Keratinocyte (primary cell): ENCODE measurements around the gene MFRP. TPM values are rescaled to one million over a fixed set of nuclear protein-coding genes. Genes with fewer than 3 reads are reported as not detected.
A peak's percentile ranks its signal among the peaks of the same experiment; 100 is the strongest.

ENCODE experiments used
- DNase-seq: peaks from one replicate; pipeline ENCODE4 v3.0.0-alpha.2; 2011; ENCODE audit warnings: low read depth, missing footprints, low spot score
- FAIRE-seq: peaks from 2 replicates; lab custom pipeline; 2011; peaks lifted over from hg19 to GRCh38; lab: Jason Lieb, UNC
- H2AFZ ChIP-seq: 2 replicates; pipeline ENCODE4 v1.6.0; 2012; ENCODE audit warnings: low read length, control low read depth, inconsistent platforms; ENCODE audit not compliant: control insufficient read depth
- H3K27ac ChIP-seq: 2 replicates; pipeline ENCODE4 v1.5.1; 2011; ENCODE audit warnings: low read length; ENCODE audit not compliant: control insufficient read depth, insufficient read depth
- H3K27me3 ChIP-seq: 3 replicates; pipeline ENCODE4 v1.6.0; 2011; ENCODE audit warnings: low read length; ENCODE audit not compliant: control insufficient read depth, insufficient read depth; ENCODE audit errors: extremely low read depth
- H3K36me3 ChIP-seq, 2 experiments: 2 replicates in 1 of 2; 3 replicates in 1 of 2; pipeline ENCODE4 v1.5.1; 2011; ENCODE audit warnings: low read length in 2 of 2, mild to moderate bottlenecking in 1 of 2; ENCODE audit not compliant: control insufficient read depth in 2 of 2, insufficient read depth in 2 of 2; ENCODE audit errors: extremely low read depth in 1 of 2
- H3K4me1 ChIP-seq: 3 replicates; pipeline ENCODE4 v1.5.1; 2011; ENCODE audit warnings: low read length; ENCODE audit not compliant: control insufficient read depth, insufficient read depth; ENCODE audit errors: extremely low read depth
- H3K4me2 ChIP-seq: 3 replicates; pipeline ENCODE4 v1.6.0; 2011; ENCODE audit warnings: low read depth, low read length; ENCODE audit not compliant: control insufficient read depth, insufficient read depth; ENCODE audit errors: extremely low read depth
- H3K4me3 ChIP-seq, 3 experiments: fragments of 200-600 bp in 1 of 3; sonication (generic) in 1 of 3; 2 replicates in 2 of 3; 3 replicates in 1 of 3; pipeline ENCODE4 v1.5.1; 2011 to 2016; ENCODE audit warnings: low read length in 3 of 3, mild to moderate bottlenecking in 3 of 3, control low read depth in 2 of 3, inconsistent platforms in 1 of 3, low read depth in 1 of 3, mixed read lengths in 1 of 3, mixed run types in 1 of 3, moderate library complexity in 1 of 3; ENCODE audit not compliant: control insufficient read depth in 2 of 3, insufficient read depth in 2 of 3; ENCODE audit errors: extremely low read depth in 1 of 3
- H3K79me2 ChIP-seq: 2 replicates; pipeline ENCODE4 v1.6.0; 2012; ENCODE audit warnings: low read length; ENCODE audit not compliant: control insufficient read depth, insufficient read depth
- H3K9ac ChIP-seq: 3 replicates; pipeline ENCODE4 v1.6.0; 2011; ENCODE audit warnings: low read length; ENCODE audit not compliant: control insufficient read depth, insufficient read depth; ENCODE audit errors: extremely low read depth
- H3K9me1 ChIP-seq: 3 replicates; pipeline ENCODE4 v1.6.0; 2011; ENCODE audit warnings: low read length; ENCODE audit not compliant: control insufficient read depth, insufficient read depth; ENCODE audit errors: extremely low read depth
- H3K9me3 ChIP-seq: 2 replicates; pipeline ENCODE4 v1.5.1; 2012; ENCODE audit warnings: low read depth, low read length; ENCODE audit not compliant: control insufficient read depth
- H4K20me1 ChIP-seq: 3 replicates; pipeline ENCODE4 v1.6.0; 2011; ENCODE audit warnings: low read length; ENCODE audit not compliant: control insufficient read depth, insufficient read depth; ENCODE audit errors: extremely low read depth
- EZH2 ChIP-seq: IDR thresholded peaks from one replicate; pipeline ENCODE4 v1.6.1; 2012; ENCODE audit warnings: inconsistent platforms, mild to moderate bottlenecking, low read length, moderate library complexity
- dilution Hi-C: fragments of 300-500 bp; cut with MboI; formaldehyde crosslinking; loops from one replicate; pipeline ENCODE4 v1.7.0; 2020; ENCODE audit warnings: low sequenced_read_pairs; ENCODE audit not compliant: extremely low pct_ligation_motif_present
- polyA plus RNA-seq, 5 experiments: library from polyadenylated mRNA; depleted of rRNA in 3 of 5; stranded (reverse) in 3 of 5; stranded (forward) in 1 of 5; unstranded in 1 of 5; fragments of >200 nt; gene quantifications; 1 replicate in 1 of 5; 2 replicates in 3 of 5; 3 replicates in 1 of 5; pipeline versions ENCODE4 v1.2.1 to v1.2.3, GENCODE V29; 2011 to 2012; ENCODE audit warnings: missing spikeins in 2 of 5, low read depth in 1 of 5, low replicate concordance in 1 of 5
- TF ChIP-seq, protein P1 (sequence below), 3 experiments: IDR thresholded peaks in 1 of 3; conservative IDR thresholded peaks in 1 of 3; optimal IDR thresholded peaks in 1 of 3; 2 replicates in 2 of 3; 3 replicates in 1 of 3; pipeline versions ENCODE3 to v1.5.1; 2011; ENCODE audit warnings: low read length in 3 of 3, mild to moderate bottlenecking in 3 of 3, moderate library complexity in 2 of 3, control low read depth in 1 of 3, inconsistent platforms in 1 of 3; ENCODE audit not compliant: insufficient read depth in 2 of 3; ENCODE audit errors: extremely low read depth in 1 of 3

Gene MFRP
- polyA plus RNA-seq, 1 donor (not counting 4 experiments of a cell fraction or from before 2014, with no cell fraction given), result not detected

DNA sequence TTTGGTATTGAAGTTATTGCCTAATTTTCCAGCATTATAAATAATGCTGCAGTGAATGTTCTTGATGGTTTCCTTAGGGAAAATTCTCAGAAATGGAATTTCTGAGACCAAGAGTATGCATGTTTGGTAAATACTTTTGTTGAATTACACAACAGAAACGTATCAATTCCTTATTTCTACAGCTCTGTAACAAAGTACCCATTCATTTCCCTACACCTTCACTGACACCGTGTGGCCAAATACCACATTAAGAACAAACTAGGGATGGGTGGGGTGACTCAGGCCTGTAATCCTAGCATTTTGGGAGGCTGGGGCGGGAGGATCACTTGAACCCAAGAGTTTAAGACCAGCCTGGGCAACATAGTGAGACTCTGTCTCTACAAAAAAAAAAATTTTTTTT is 51.3 kb downstream of the MFRP start:
- Histone ChIP-seq H3K4me2 (no peak overlapping the region), H3K9me1 (no peaks in the 10 kb centered on the region), H3K9me3 (no peaks in the 10 kb centered on the region), H3K79me2 (no peaks in the 10 kb centered on the region), H2AFZ (no peak overlapping the region), H3K27ac (peak overlapping the region; percentile 5), H3K27me3 (no peaks in the 10 kb centered on the region), H3K4me1 (no peaks in the 10 kb centered on the region), H3K9ac (no peak overlapping the region), H3K4me3 (no peak overlapping the region), H3K36me3 (peaks cover 16 to 42% of the 10 kb centered on the region in 2 experiments), H4K20me1 (no peaks in the 10 kb centered on the region)
- TF ChIP-seq, protein P1, sequence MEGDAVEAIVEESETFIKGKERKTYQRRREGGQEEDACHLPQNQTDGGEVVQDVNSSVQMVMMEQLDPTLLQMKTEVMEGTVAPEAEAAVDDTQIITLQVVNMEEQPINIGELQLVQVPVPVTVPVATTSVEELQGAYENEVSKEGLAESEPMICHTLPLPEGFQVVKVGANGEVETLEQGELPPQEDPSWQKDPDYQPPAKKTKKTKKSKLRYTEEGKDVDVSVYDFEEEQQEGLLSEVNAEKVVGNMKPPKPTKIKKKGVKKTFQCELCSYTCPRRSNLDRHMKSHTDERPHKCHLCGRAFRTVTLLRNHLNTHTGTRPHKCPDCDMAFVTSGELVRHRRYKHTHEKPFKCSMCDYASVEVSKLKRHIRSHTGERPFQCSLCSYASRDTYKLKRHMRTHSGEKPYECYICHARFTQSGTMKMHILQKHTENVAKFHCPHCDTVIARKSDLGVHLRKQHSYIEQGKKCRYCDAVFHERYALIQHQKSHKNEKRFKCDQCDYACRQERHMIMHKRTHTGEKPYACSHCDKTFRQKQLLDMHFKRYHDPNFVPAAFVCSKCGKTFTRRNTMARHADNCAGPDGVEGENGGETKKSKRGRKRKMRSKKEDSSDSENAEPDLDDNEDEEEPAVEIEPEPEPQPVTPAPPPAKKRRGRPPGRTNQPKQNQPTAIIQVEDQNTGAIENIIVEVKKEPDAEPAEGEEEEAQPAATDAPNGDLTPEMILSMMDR (optimal IDR thresholded peaks at IDR 0.05 in 1 of 3, IDR thresholded peaks at IDR 0.05 in 1 of 3, conservative IDR thresholded peaks at IDR 0.05 in 1 of 3; ENCODE audit: extremely low read depth in 1 of 3, insufficient read depth in 2 of 3, low read length in 3 of 3), result peak in 2 of 3 experiments; percentile 16 to 31
- TF ChIP-seq EZH2, result no peak
- dilution Hi-C loops, result no loop called here
- no peak for DNase-seq
- FAIRE-seq, result no peak

GRCh38 chr11:119293461-119293860 is 53.0 kb downstream of the MFRP start:
- dilution Hi-C loops, result no loop called here
- H3K27ac ChIP-seq, result no peak overlapping the region
- no peaks in the 10 kb centered on the region for H4K20me1 ChIP-seq
- DNase-seq, result no peak
- no peak for FAIRE-seq
- H3K9me1 ChIP-seq, result no peaks in the 10 kb centered on the region
- no peak overlapping the region for H3K9ac ChIP-seq
- no peaks in the 10 kb centered on the region for H3K4me1 ChIP-seq
- peaks cover 12 to 29% of the 10 kb centered on the region in 2 experiments for H3K36me3 ChIP-seq
- no peak overlapping the region for H3K4me3 ChIP-seq
- no peak overlapping the region for H2AFZ ChIP-seq
- no peaks in the 10 kb centered on the region for H3K9me3 ChIP-seq
- no peaks in the 10 kb centered on the region for H3K79me2 ChIP-seq
- no peaks in the 10 kb centered on the region for H3K27me3 ChIP-seq
- TF ChIP-seq, protein P1 (optimal IDR thresholded peaks at IDR 0.05 in 1 of 3, IDR thresholded peaks at IDR 0.05 in 1 of 3, conservative IDR thresholded peaks at IDR 0.05 in 1 of 3; ENCODE audit: extremely low read depth in 1 of 3, insufficient read depth in 2 of 3, low read length in 3 of 3), result no peak
- no peak overlapping the region for H3K4me2 ChIP-seq
